H9 (cell line): ENCODE results near the gene DNAJA4. TPM values are rescaled to one million over a fixed set of nuclear protein-coding genes. Genes with fewer than 3 reads are reported as not detected.
A peak's percentile ranks its signal among the peaks of the same experiment; 100 is the strongest.

Source experiments
- DNase-seq: peaks from one replicate; pipeline ENCODE4 v3.0.0-alpha.2; 2017
- H2AFZ ChIP-seq: one replicate; pipeline ENCODE4 v1.6.1; 2013; ENCODE audit warnings: mild to moderate bottlenecking, low read length, control low read depth, moderate library complexity
- H2AK5ac ChIP-seq: 2 replicates; pipeline ENCODE4 v1.6.1; 2013; ENCODE audit warnings: low read length, control low read depth, mixed read lengths; ENCODE audit not compliant: insufficient read length
- H2BK120ac ChIP-seq: one replicate; pipeline ENCODE4 v1.6.1; 2013; ENCODE audit warnings: low read depth, mild to moderate bottlenecking, low read length, control low read depth, inconsistent platforms; ENCODE audit not compliant: poor library complexity, severe bottlenecking
- H2BK12ac ChIP-seq: 2 replicates; pipeline ENCODE4 v1.6.1; 2013; ENCODE audit warnings: low read length, control low read depth, mixed read lengths, low read depth; ENCODE audit not compliant: insufficient read length
- H2BK15ac ChIP-seq: 2 replicates; pipeline ENCODE4 v1.6.1; 2013; ENCODE audit warnings: low read depth, low read length, control low read depth
- H2BK20ac ChIP-seq: one replicate; pipeline ENCODE4 v1.6.1; 2013; ENCODE audit warnings: low read depth, mild to moderate bottlenecking, low read length, control low read depth, inconsistent platforms; ENCODE audit not compliant: poor library complexity, severe bottlenecking
- H2BK5ac ChIP-seq: 2 replicates; pipeline ENCODE4 v1.6.1; 2013; ENCODE audit warnings: low read length, control low read depth, mixed read lengths; ENCODE audit not compliant: insufficient read length
- H3K14ac ChIP-seq: 2 replicates; pipeline ENCODE4 v1.6.1; 2013; ENCODE audit warnings: low read length, control low read depth; ENCODE audit not compliant: insufficient read depth
- H3K18ac ChIP-seq: 2 replicates; pipeline ENCODE4 v1.6.1; 2013; ENCODE audit warnings: low read depth, mild to moderate bottlenecking, mixed read lengths, low read length, control low read depth; ENCODE audit not compliant: insufficient read length
- H3K23ac ChIP-seq: 2 replicates; pipeline ENCODE4 v1.6.1; 2013; ENCODE audit warnings: low read length, control low read depth, mixed read lengths, low read depth; ENCODE audit not compliant: insufficient read length
- H3K23me2 ChIP-seq: 2 replicates; pipeline ENCODE4 v1.6.1; 2013; ENCODE audit warnings: low read depth, mild to moderate bottlenecking, mixed read lengths, low read length, control low read depth; ENCODE audit not compliant: insufficient read length, poor library complexity, severe bottlenecking
- H3K27ac ChIP-seq: 2 replicates; pipeline ENCODE4 v1.5.1; 2013; ENCODE audit warnings: low read length, control low read depth, mixed read lengths, low read depth; ENCODE audit not compliant: insufficient read length
- H3K27me3 ChIP-seq: 2 replicates; pipeline ENCODE4 v1.6.1; 2013; ENCODE audit warnings: low read length, control low read depth, inconsistent platforms; ENCODE audit not compliant: insufficient read depth
- H3K4ac ChIP-seq: 2 replicates; pipeline ENCODE4 v1.6.1; 2013; ENCODE audit warnings: low read depth, mild to moderate bottlenecking, control low read depth, inconsistent platforms, low read length, moderate library complexity
- H3K4me1 ChIP-seq: 2 replicates; pipeline ENCODE4 v1.6.1; 2013; ENCODE audit warnings: low read length, control low read depth, inconsistent platforms; ENCODE audit not compliant: insufficient read depth
- H3K4me2 ChIP-seq: 2 replicates; pipeline ENCODE4 v1.6.1; 2013; ENCODE audit warnings: low read length, control low read depth, mixed read lengths; ENCODE audit not compliant: insufficient read length, insufficient read depth
- H3K56ac ChIP-seq: 2 replicates; pipeline ENCODE4 v1.6.1; 2013; ENCODE audit warnings: low read depth, mild to moderate bottlenecking, mixed read lengths, low read length, control low read depth; ENCODE audit not compliant: insufficient read length
- H3K79me1 ChIP-seq: 2 replicates; pipeline ENCODE4 v1.6.1; 2013; ENCODE audit warnings: low read depth, mild to moderate bottlenecking, moderate library complexity, low read length, control low read depth, inconsistent platforms; ENCODE audit not compliant: insufficient read depth, poor library complexity, severe bottlenecking
- H3K79me2 ChIP-seq: 2 replicates; pipeline ENCODE4 v1.6.1; 2013; ENCODE audit warnings: low read length, control low read depth, inconsistent platforms; ENCODE audit not compliant: insufficient read depth
- H3K9ac ChIP-seq: 2 replicates; pipeline ENCODE4 v1.6.1; 2013; ENCODE audit warnings: low read length, control low read depth, mixed read lengths; ENCODE audit not compliant: insufficient read length; ENCODE audit errors: extremely low read depth
- H3K9me3 ChIP-seq: one replicate; pipeline ENCODE4 v1.6.1; 2013; ENCODE audit warnings: low read depth, low read length, inconsistent platforms; ENCODE audit not compliant: control insufficient read depth
- H3T11ph ChIP-seq: one replicate; pipeline ENCODE4 v1.6.1; 2013; ENCODE audit warnings: mild to moderate bottlenecking, low read length, control low read depth, inconsistent platforms
- H4K20me1 ChIP-seq: one replicate; pipeline ENCODE4 v1.6.1; 2013; ENCODE audit not compliant: control insufficient read depth, insufficient read length, insufficient read depth
- H4K5ac ChIP-seq: 2 replicates; pipeline ENCODE4 v1.6.1; 2013; ENCODE audit warnings: low read depth, mild to moderate bottlenecking, mixed read lengths, low read length, control low read depth; ENCODE audit not compliant: insufficient read length
- H4K8ac ChIP-seq: replicated peaks from 2 replicates; pipeline ENCODE4 v1.6.1; 2013; ENCODE audit warnings: low read length, control low read depth, mixed read lengths, low read depth; ENCODE audit not compliant: insufficient read length
- H4K91ac ChIP-seq: 2 replicates; pipeline ENCODE4 v1.6.1; 2013; ENCODE audit warnings: low read depth, mild to moderate bottlenecking, moderate library complexity, mixed read lengths, low read length, control low read depth; ENCODE audit not compliant: insufficient read length
- H3K27ac Mint-ChIP-seq, 3 experiments: 2 replicates in 2 of 3; 3 replicates in 1 of 3; pipeline ENCODE4 v1.8.0; 2020 to 2021; ENCODE audit warnings: mixed read lengths in 3 of 3, mild to moderate bottlenecking in 1 of 3, moderate library complexity in 1 of 3
- H3K27me3 Mint-ChIP-seq: 2 replicates; pipeline ENCODE4 v1.8.0; 2021; ENCODE audit warnings: low read depth, mild to moderate bottlenecking, moderate library complexity, mixed read lengths
- H3K36me3 Mint-ChIP-seq, 3 experiments: 2 replicates in 2 of 3; 3 replicates in 1 of 3; pipeline ENCODE4 v1.8.0; 2020 to 2021; ENCODE audit warnings: low read depth in 3 of 3, mixed read lengths in 3 of 3; ENCODE audit not compliant: insufficient read depth in 1 of 3
- H3K4me1 Mint-ChIP-seq, 2 experiments: 2 replicates each; pipeline ENCODE4 v1.8.0; 2020; ENCODE audit warnings: mixed read lengths in 2 of 2
- H3K4me3 Mint-ChIP-seq, 2 experiments: 2 replicates in 1 of 2; 3 replicates in 1 of 2; pipeline ENCODE4 v1.8.0; 2020 to 2021; ENCODE audit warnings: mild to moderate bottlenecking in 2 of 2, mixed read lengths in 2 of 2, moderate library complexity in 1 of 2
- H3K9me3 Mint-ChIP-seq, 2 experiments: 2 replicates in 1 of 2; 3 replicates in 1 of 2; pipeline ENCODE4 v1.8.0; 2020; ENCODE audit warnings: mild to moderate bottlenecking in 2 of 2, mixed read lengths in 2 of 2, moderate library complexity in 1 of 2
- CTCF ChIP-seq: fragments of 200-600 bp; sonication (generic); conservative IDR thresholded peaks from 3 replicates; pipeline ENCODE4 v1.8.0; 2021; ENCODE audit warnings: antibody characterized with exemption, mild to moderate bottlenecking
- WGBS: extraction: QIAGEN DNeasy Blood & Tissue Kit; methylation state at CpG from one replicate; pipeline ENCODE4 v1.1.7; 2013; ENCODE audit warnings: missing lambda C conversion rate, low lambda C conversion rate, mixed read lengths; ENCODE audit not compliant: insufficient read length; ENCODE audit errors: extremely low coverage; 5-methylcytosine and 5-hydroxymethylcytosine counted together
- total RNA-seq: library from RNA; stranded (reverse); gene quantifications from 2 replicates; pipeline ENCODE4 v1.2.1, GENCODE V29; 2021

The DNAJA4 gene
- total RNA-seq, 1 experiment from 2014 or later = 0.13 TPM

GRCh38 chr15:78321786-78322185, 57.4 kb downstream of the DNAJA4 start:
- H3K9ac ChIP-seq = no peak overlapping the region
- H3K4me3 Mint-ChIP-seq = peak overlapping the region in 1 of 2 experiments; percentile 37; a peak in 2 of 5 replicates
- no peak overlapping the region for H3K4me2 ChIP-seq
- H3K18ac ChIP-seq = peak overlapping the region; percentile 89
- peak overlapping the region; percentile 41 for H4K5ac ChIP-seq
- no peaks in the 10 kb centered on the region for H3K79me2 ChIP-seq
- no peak overlapping the region for H2BK120ac ChIP-seq
- no peak overlapping the region for H3K56ac ChIP-seq
- no peak overlapping the region for H3K23ac ChIP-seq
- H2BK5ac ChIP-seq = no peak overlapping the region
- H2BK12ac ChIP-seq = no peak overlapping the region
- H3K27ac ChIP-seq = no peak overlapping the region
- H3K14ac ChIP-seq = peak overlapping the region; percentile 66
- no peak overlapping the region for H2BK20ac ChIP-seq
- DNase-seq = no peak
- TF ChIP-seq CTCF = no peak
- H3K4ac ChIP-seq = no peak overlapping the region
- peak overlapping the region; percentile 33 to 95 (median 93); a peak in 4 of 7 replicates for H3K27ac Mint-ChIP-seq
- no peak overlapping the region for H2BK15ac ChIP-seq
- no CpG with 5 or more reads among the region's 4 CpGs for WGBS
- H2AK5ac ChIP-seq = no peak overlapping the region
- no peaks in the 10 kb centered on the region for H3K36me3 Mint-ChIP-seq
- no peaks in the 10 kb centered on the region for H4K20me1 ChIP-seq
- H4K8ac ChIP-seq = peak overlapping the region; percentile 61
- peaks cover 11% of the 10 kb centered on the region; the same call in 1 of the 2 replicates for H3K4me1 ChIP-seq
- H3T11ph ChIP-seq = no peak overlapping the region
- no peaks in the 10 kb centered on the region; a peak in 1 of 5 replicates for H3K9me3 Mint-ChIP-seq
- H3K9me3 ChIP-seq = no peaks in the 10 kb centered on the region
- H2AFZ ChIP-seq = no peak overlapping the region
- no peaks in the 10 kb centered on the region for H3K79me1 ChIP-seq
- no peak overlapping the region for H4K91ac ChIP-seq
- H3K4me1 Mint-ChIP-seq = peaks cover 31 to 51% of the 10 kb centered on the region in 2 experiments
- H3K23me2 ChIP-seq = no peaks in the 10 kb centered on the region
- H3K27me3 Mint-ChIP-seq = peaks cover 2% of the 10 kb centered on the region
- no peaks in the 10 kb centered on the region for H3K27me3 ChIP-seq
